NCI-H146 treated with DMSO at 0.1 percent for 48 hours (cell line): Measurements from ENCODE around the gene SHB.

Experiments
- DNase-seq: peaks from one replicate; lab custom pipeline; 2025; ENCODE audit not compliant: unreplicated experiment; lab: John Stamatoyannopoulos, UW

SHB gene

GRCh38 chr9:38088006-38088925 lies 19.2 kb upstream of the SHB start:
- peak; percentile 35 for DNase-seq

DNA sequence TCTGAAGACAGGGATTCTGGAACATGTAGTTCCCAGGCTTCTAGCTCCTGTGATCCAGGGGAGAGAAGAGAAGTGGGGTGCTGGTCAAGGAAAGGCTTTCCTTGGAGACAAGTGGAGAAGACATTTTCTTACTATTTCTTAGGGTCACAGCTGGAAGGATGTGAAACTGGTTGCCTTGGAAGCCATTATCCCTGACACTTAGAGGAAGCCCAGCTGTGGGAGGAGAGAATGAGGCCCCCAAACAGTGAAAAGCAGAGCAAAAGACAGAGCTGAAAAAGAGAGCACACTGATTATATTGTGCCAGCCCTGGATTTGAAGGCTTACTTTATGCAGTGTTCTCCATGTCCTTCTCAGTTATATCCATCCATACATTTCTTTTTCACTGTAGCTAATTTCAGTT lies 17.5 kb upstream of the SHB start:
- DNase-seq, result no peak

GRCh38 chr9:38085308-38085707 lies 16.3 kb upstream of the SHB start:
- DNase-seq, result no peak

DNA sequence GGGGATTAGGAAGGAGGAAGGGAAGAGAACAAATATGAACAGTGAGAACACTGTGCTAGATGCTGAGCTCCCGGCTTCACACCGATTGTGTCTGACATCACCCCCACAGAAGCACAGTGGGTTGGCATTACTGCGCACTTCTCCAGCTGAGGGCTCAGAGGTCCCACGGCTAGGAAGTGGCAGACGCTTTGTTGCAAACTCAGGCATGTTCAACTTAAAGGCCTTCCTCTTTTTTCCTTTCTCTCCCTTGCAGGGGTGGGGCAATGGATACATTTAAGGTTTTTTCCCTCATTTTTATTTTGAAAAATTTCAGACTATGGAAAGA lies 15.5 kb upstream of the SHB start:
- DNase-seq, result no peak

- DNase-seq, result no peak
Observed at GRCh38 chr9:38083858-38084555, 15.0 kb upstream of the SHB start.

- no peak for DNase-seq
Observed at GRCh38 chr9:38082446-38083287, 13.6 kb upstream of the SHB start.

DNA sequence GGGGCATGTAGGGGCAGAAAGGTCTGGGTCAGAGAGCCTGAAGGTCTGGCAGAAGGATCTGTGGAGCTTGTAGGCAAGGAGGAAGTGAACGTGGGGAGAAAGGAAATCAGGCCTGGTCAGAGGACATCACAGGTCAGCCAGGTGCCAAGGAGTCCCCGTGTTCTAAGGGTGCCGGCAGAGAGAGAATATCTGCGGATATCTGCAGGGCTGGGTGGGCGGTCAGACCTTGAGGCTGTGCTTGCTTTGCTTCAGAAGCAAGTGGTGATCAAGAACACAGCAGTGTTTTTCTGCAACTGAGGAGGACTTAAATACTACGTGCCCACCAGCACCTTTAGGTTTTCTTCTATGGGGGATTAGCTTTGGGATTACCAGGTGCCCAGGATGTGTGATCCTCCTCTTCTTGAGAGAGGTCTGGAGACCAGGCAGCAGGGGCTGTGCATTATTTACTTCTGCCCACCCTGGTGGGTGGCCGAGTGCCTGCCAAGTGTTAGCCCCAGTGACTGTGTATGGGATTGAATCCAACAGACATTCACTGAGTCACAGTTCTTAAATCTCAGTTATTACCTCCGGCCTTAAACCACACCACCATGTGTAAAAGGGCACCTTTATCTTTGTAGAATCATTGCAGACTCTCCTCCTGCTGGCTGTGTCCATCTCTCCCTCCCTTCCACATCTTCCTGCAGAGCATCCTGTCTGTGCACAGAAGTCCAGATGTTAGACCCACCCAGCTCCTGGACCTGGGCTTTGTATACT lies 12.5 kb upstream of the SHB start:
- no peak for DNase-seq

DNA sequence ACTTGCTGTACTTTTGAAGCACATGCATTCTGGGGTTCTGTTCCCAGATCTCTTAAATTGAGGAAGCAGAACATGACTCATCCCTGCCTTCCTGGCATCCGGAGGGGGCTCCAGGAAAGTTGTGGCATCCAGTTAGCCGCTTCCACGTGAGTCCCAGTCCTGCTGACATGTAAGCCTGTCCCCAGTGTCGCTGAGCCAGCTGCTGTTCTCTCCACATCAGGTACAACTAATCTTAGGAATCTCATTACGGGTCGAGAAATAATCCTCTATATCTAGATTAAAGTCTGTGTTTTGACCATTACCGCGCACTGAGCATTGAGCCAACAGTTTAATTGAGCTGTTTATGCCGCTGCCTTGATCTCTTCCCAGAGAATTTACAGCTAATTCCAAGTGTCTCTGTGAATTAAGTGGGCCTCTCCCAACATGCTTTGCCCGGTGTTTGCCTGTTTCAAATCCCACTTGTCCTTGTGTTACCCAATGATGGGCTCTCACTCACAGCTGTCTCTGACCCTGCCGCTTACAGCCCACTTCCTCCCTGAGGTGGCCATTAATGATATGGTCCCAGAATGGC lies 10.5 kb upstream of the SHB start:
- no peak for DNase-seq

DNA sequence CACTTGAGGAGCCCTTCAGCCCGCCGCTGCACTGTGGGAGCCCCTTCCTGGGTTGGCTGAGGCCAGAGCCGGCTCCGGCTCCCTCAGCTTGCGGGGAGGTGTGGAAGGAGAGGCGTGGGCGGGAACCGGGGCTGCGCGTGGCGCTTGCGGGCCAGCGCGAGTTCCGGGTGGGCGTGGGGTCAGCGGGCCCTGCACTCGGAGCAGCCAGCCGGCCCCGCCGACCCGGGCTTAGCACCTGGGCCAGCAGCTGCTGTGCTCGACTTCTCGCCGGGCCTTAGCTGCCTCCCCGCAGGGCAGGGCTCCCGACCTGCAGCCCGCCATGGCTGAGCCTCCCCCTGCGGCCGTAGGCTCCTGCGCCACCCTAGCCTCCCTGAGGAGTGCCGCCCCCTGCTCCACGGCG lies 6.2 kb upstream of the SHB start:
- DNase-seq, result no peak

DNA sequence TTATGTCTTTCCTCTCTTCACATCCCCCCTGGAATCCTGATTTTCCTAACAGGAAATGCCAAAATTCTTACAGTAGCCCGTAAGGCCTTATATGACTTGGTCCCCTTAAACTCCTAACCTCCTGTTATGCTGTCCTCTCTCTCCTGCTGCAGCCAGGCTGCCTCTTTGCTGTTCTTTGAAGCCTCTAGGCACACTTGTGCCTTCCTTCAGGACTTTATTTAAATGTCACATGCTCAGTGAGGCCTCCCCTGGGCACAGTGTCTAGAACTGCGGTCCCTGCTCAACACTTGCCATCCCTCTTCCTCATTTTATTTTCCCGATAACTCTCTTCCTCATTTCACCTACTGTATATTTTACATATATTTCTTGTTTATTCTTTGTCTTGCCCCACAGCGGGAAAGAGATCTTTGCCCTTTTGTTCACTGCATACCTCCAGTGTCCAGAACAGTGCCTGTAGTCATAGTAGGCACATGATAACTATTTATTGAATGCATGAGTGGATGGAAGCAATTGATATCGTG lies 5.5 kb upstream of the SHB start:
- DNase-seq, result no peak

DNA sequence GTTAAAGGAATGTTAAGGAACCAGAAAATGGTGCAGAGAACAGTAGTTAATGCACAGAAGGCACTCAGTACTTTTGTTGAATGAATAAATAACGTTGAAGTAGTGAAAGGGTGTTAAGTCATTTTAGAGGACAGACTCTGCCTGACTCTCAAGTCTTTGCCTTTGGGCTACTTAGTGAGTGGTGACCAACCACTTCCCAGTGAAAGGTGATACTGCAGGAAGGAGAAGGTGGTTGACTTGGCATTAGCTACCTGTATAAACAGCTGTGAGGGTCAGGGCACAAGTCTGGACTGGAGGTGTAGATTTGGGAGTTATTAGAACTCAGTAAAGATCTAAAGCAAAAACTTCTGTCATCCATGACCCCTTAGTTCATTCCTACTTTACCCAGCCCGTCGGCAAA lies 4.9 kb upstream of the SHB start:
- no peak for DNase-seq

GRCh38 chr9:38071470-38072134 lies 2.6 kb upstream of the SHB start:
- no peak for DNase-seq

- no peak for DNase-seq
Observed at GRCh38 chr9:38067859-38068681, 957 bp downstream of the SHB start.

DNA sequence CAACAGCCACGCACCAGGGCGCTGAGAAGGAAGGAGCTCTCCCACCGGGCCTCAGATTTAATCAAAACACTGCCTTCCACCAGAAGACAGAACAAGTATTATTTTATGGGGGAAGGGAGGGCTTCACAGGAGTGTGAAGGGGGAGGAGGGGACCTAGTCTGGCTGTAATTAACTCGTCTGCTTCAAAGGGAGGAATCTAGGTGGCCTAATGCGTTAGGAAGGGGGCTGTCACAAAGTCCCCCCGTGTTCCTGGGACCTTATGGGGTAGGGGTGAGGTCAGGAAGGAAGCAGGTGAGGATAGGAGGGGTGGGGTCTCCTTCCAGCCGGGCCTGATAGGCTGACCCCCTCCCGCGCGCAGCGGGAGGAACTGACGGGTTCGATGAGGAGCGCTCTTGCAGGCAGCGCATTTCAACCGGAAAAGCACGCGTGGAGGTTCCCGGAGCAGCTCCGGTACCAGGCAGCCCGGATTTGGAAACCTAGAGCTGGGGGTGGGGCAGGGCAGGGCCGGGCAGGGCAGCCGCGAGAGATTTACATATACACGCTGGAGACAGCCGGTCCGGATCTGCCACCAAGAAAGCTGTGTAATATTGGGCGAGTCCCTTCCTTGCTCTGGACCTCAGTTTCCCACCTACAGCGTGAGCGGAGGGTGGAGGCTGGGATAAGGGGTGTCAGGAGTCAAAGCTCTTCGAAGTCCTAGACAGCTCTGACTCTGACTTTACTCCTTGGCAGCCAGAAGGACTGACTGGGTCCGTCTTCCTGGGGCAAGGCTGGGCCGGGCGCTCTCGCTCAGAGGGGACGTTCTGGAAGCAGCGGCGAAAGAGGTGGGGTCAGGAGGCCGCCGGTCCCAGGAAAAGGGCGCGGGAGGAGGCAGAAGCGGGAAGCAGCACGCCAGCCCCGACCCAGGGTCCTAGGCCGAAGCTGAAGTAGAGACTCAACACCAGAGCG lies 1.8 kb downstream of the SHB start:
- peak; percentile 47 for DNase-seq

GRCh38 chr9:38066197-38066913 lies 2.7 kb downstream of the SHB start:
- DNase-seq, result no peak

GRCh38 chr9:38065369-38066075 lies 3.5 kb downstream of the SHB start:
- DNase-seq, result no peak
